ENCODE data around the gene LARP6. TPM values are rescaled to one million over a fixed set of nuclear protein-coding genes. Genes with fewer than 3 reads are reported as not detected.
"Not testable (repeated sequence)": the region's sequence is repeated elsewhere in the genome, so short reads cannot be mapped to it uniquely, and the experiment has no call there.

The LARP6 gene
- total RNA-seq, 2 experiments from 2014 or later, result 0.31 TPM; not detected in 1

GRCh38 chr15:70817266-70817665 lies 36.7 kb downstream of the LARP6 start:
- POLR2A ChIA-PET, result no interaction called here
- no peak for DNase-seq
- CTCF ChIA-PET, result no interaction called here

GRCh38 chr15:70815604-70816003 lies 38.4 kb downstream of the LARP6 start:
- Histone ChIP-seq H3K9me3 (ENCODE audit: control insufficient read depth in 1 of 2, insufficient read depth in 1 of 2, low read length in 2 of 2) (peaks cover 0 to 8% of the 10 kb centered on the region in 2 experiments), H3K27ac (ENCODE audit: low read depth in 1 of 2, low read length in 2 of 2) (no peak overlapping the region), H3K36me3 (ENCODE audit: insufficient read depth, low read length) (no peaks in the 10 kb centered on the region), H3K4me1 (ENCODE audit: insufficient read depth, low read length) (no peaks in the 10 kb centered on the region), H3K4me3 (ENCODE audit: low read length) (no peak overlapping the region), H3K27me3 (ENCODE audit: control insufficient read depth in 1 of 2, insufficient read depth in 2 of 2, low read length in 2 of 2) (peaks cover 3 to 4% of the 10 kb centered on the region in 2 experiments)
- Mint-ChIP-seq H3K4me3 (no peak overlapping the region), H3K27ac (no peak overlapping the region), H3K27me3 (peaks cover 6% of the 10 kb centered on the region), H3K9me3 (no peaks in the 10 kb centered on the region), H3K4me1 (ENCODE audit: low read depth) (no peaks in the 10 kb centered on the region), H3K36me3 (ENCODE audit: low read depth) (no peaks in the 10 kb centered on the region)
- ChIA-PET POLR2A (no interaction called here), CTCF (no interaction called here)
- no peak for DNase-seq
- ATAC-seq (ENCODE audit: poor library complexity), result no peak
- TF ChIP-seq CTCF (IDR thresholded peaks at IDR 0.05), result no peak
- intact Hi-C loops (cut with DNase I, micrococcal nuclease), result loop anchor here in 1 of 2 experiments (10.0 kb wide), 1 partner anchor 1761 kb away; no protein-coding TSS in a partner anchor

More at GRCh38 chr15:70817266-70817665, 36.7 kb downstream of the LARP6 start:
- intact Hi-C loops (cut with DNase I, micrococcal nuclease), result loop anchor here in 1 of 2 experiments (10.0 kb wide), 1 partner anchor 1762 kb away; no protein-coding TSS in a partner anchor
- no peak for ATAC-seq (ENCODE audit: poor library complexity)
- Histone ChIP-seq H3K4me3 (ENCODE audit: low read length) (no peak overlapping the region), H3K4me1 (ENCODE audit: insufficient read depth, low read length) (no peaks in the 10 kb centered on the region), H3K36me3 (ENCODE audit: insufficient read depth, low read length) (no peaks in the 10 kb centered on the region), H3K27ac (ENCODE audit: low read depth in 1 of 2, low read length in 2 of 2) (no peak overlapping the region), H3K9me3 (ENCODE audit: control insufficient read depth in 1 of 2, insufficient read depth in 1 of 2, low read length in 2 of 2) (peaks cover 0 to 12% of the 10 kb centered on the region in 2 experiments), H3K27me3 (ENCODE audit: control insufficient read depth in 1 of 2, insufficient read depth in 2 of 2, low read length in 2 of 2) (no peaks in the 10 kb centered on the region)
- Mint-ChIP-seq H3K4me3 (no peak overlapping the region), H3K27me3 (peaks cover under 1% of the 10 kb centered on the region), H3K27ac (no peak overlapping the region), H3K36me3 (ENCODE audit: low read depth) (no peaks in the 10 kb centered on the region), H3K4me1 (ENCODE audit: low read depth) (no peaks in the 10 kb centered on the region), H3K9me3 (no peaks in the 10 kb centered on the region)
- TF ChIP-seq CTCF (IDR thresholded peaks at IDR 0.05), result no peak

GRCh38 chr15:70815011-70815410 lies 38.9 kb downstream of the LARP6 start:
- H3K9me3 ChIP-seq (ENCODE audit: control insufficient read depth in 1 of 2, insufficient read depth in 1 of 2, low read length in 2 of 2); H3K27me3 ChIP-seq (ENCODE audit: control insufficient read depth in 1 of 2, insufficient read depth in 2 of 2, low read length in 2 of 2); DNase-seq; H3K27ac ChIP-seq (ENCODE audit: low read depth in 1 of 2, low read length in 2 of 2); H3K4me1 ChIP-seq (ENCODE audit: insufficient read depth, low read length); H3K36me3 ChIP-seq (ENCODE audit: insufficient read depth, low read length); POLR2A ChIA-PET; H3K4me1 Mint-ChIP-seq (ENCODE audit: low read depth); H3K9me3 Mint-ChIP-seq; H3K27ac Mint-ChIP-seq; CTCF ChIA-PET; H3K4me3 Mint-ChIP-seq; H3K4me3 ChIP-seq (ENCODE audit: low read length); H3K36me3 Mint-ChIP-seq (ENCODE audit: low read depth); ATAC-seq (ENCODE audit: poor library complexity): not testable (repeated sequence)
- H3K27me3 Mint-ChIP-seq, result peaks cover 12% of the 10 kb centered on the region
- intact Hi-C loops (cut with DNase I, micrococcal nuclease), result loop anchor here in 1 of 2 experiments (10.0 kb wide), 1 partner anchor 1760 kb away; no protein-coding TSS in a partner anchor

GRCh38 chr15:70812827-70813364 lies 41.1 kb downstream of the LARP6 start:
- no peak for TF ChIP-seq CTCF (IDR thresholded peaks at IDR 0.05)
- Histone ChIP-seq H3K4me3 (ENCODE audit: low read length) (no peak overlapping the region), H3K36me3 (ENCODE audit: insufficient read depth, low read length) (no peaks in the 10 kb centered on the region), H3K4me1 (ENCODE audit: insufficient read depth, low read length) (no peaks in the 10 kb centered on the region), H3K27ac (ENCODE audit: low read depth in 1 of 2, low read length in 2 of 2) (no peak overlapping the region), H3K27me3 (ENCODE audit: control insufficient read depth in 1 of 2, insufficient read depth in 2 of 2, low read length in 2 of 2) (peaks cover 3 to 4% of the 10 kb centered on the region in 2 experiments), H3K9me3 (ENCODE audit: control insufficient read depth in 1 of 2, insufficient read depth in 1 of 2, low read length in 2 of 2) (no peaks in the 10 kb centered on the region)
- Mint-ChIP-seq H3K4me3 (no peak overlapping the region), H3K4me1 (ENCODE audit: low read depth) (no peaks in the 10 kb centered on the region), H3K9me3 (no peaks in the 10 kb centered on the region), H3K27me3 (peaks cover 15% of the 10 kb centered on the region), H3K27ac (no peak overlapping the region), H3K36me3 (ENCODE audit: low read depth) (no peaks in the 10 kb centered on the region)
- ATAC-seq (ENCODE audit: poor library complexity), result no peak
- no peak for DNase-seq
- ChIA-PET CTCF (no interaction called here), POLR2A (no interaction called here)
- intact Hi-C loops (cut with DNase I, micrococcal nuclease), result loop anchor here (1.0 to 10.0 kb wide), 3 partner anchors 134 to 1758 kb away; no protein-coding TSS in a partner anchor

Measured in CD4-positive, alpha-beta T cell (primary cell).